Endothelial cell of umbilical vein (primary cell): ENCODE data around the gene PTGIR. TPM values are rescaled to one million over a fixed set of nuclear protein-coding genes. Genes with fewer than 3 reads are reported as not detected.

Experiments used
- BruUV-seq: library from RNA; stranded (reverse); fragments of 400-500 nt; replicated peaks from 2 replicates; lab custom pipeline; 2021; lab: Mats Ljungman, UMichigan
- CTCF ChIA-PET: fragments of 300-600, 350-600 bp; sonication (Branson Sonifier 250); formaldehyde crosslinking; loops from one replicate; lab custom pipeline; 2021; ENCODE audit warnings: antibody characterized with exemption, inconsistent platforms; lab: Charles Lee
- POLR2A ChIA-PET: fragments of 300-600, 350-600 bp; sonication (Branson Sonifier 250); formaldehyde crosslinking; loops from one replicate; lab custom pipeline; 2021; ENCODE audit warnings: antibody characterized with exemption, inconsistent platforms; lab: Charles Lee
- DNase-seq: peaks from one replicate; pipeline ENCODE4 v3.0.0-alpha.2; 2011; ENCODE audit warnings: low read depth, low spot score
- FAIRE-seq: peaks from 2 replicates; lab custom pipeline; 2011; peaks lifted over from hg19 to GRCh38; lab: Jason Lieb, UNC
- H2AFZ ChIP-seq: 2 replicates; pipeline ENCODE4 v1.6.0; 2012; ENCODE audit warnings: low read depth, low read length, control low read depth, inconsistent platforms
- H3K27ac ChIP-seq: 2 replicates; pipeline ENCODE4 v1.5.1; 2011; ENCODE audit warnings: low read depth, mild to moderate bottlenecking, control low read depth, low read length, moderate library complexity; ENCODE audit not compliant: insufficient read depth
- H3K27me3 ChIP-seq, 2 experiments: 2 replicates each; pipeline versions ENCODE4 v1.6.0 to v1.6.1; 2011; ENCODE audit warnings: low read length in 2 of 2, mixed read lengths in 1 of 2; ENCODE audit not compliant: control insufficient read depth in 2 of 2, insufficient read depth in 2 of 2
- H3K36me3 ChIP-seq, 2 experiments: 2 replicates in 1 of 2; 3 replicates in 1 of 2; pipeline ENCODE4 v1.5.1; 2011; ENCODE audit warnings: low read length in 2 of 2, mild to moderate bottlenecking in 1 of 2, moderate library complexity in 1 of 2; ENCODE audit not compliant: control insufficient read depth in 2 of 2, insufficient read depth in 2 of 2; ENCODE audit errors: extremely low read depth in 1 of 2
- H3K4me1 ChIP-seq: 3 replicates; pipeline ENCODE4 v1.5.1; 2011; ENCODE audit warnings: mild to moderate bottlenecking, low read length; ENCODE audit not compliant: control insufficient read depth, insufficient read depth; ENCODE audit errors: extremely low read depth
- H3K4me2 ChIP-seq: 2 replicates; pipeline ENCODE4 v1.6.1; 2011; ENCODE audit warnings: low read length, control low read depth, mixed read lengths; ENCODE audit not compliant: insufficient read depth
- H3K4me3 ChIP-seq, 3 experiments: fragments of 200-600 bp in 1 of 3; sonication (generic), shearing (Covaris generic) in 1 of 3; replicated peaks in 1 of 3; 2 replicates each; pipeline ENCODE4 v1.5.1; 2011 to 2016; ENCODE audit warnings: control low read depth in 3 of 3, low read length in 3 of 3, mild to moderate bottlenecking in 2 of 3, inconsistent platforms in 1 of 3, low read depth in 1 of 3, moderate library complexity in 1 of 3; ENCODE audit not compliant: insufficient read depth in 1 of 3
- H3K79me2 ChIP-seq: 2 replicates; pipeline ENCODE4 v1.6.0; 2012; ENCODE audit warnings: low read length, inconsistent platforms; ENCODE audit not compliant: control insufficient read depth, insufficient read depth
- H3K9ac ChIP-seq: replicated peaks from 2 replicates; pipeline ENCODE3; 2011; ENCODE audit warnings: low read length, control low read depth; ENCODE audit not compliant: insufficient read depth; ENCODE audit errors: extremely low read depth
- H3K9me1 ChIP-seq: replicated peaks from 3 replicates; pipeline ENCODE4 v1.6.0; 2011; ENCODE audit warnings: mild to moderate bottlenecking, low read length; ENCODE audit not compliant: control insufficient read depth, insufficient read depth; ENCODE audit errors: extremely low read depth
- H3K9me3 ChIP-seq: replicated peaks from 2 replicates; pipeline ENCODE4 v1.5.1; 2012; ENCODE audit warnings: low read length, inconsistent platforms; ENCODE audit not compliant: control insufficient read depth, insufficient read depth
- H4K20me1 ChIP-seq: replicated peaks from 2 replicates; pipeline ENCODE3; 2011; ENCODE audit warnings: mild to moderate bottlenecking, low read length; ENCODE audit not compliant: control insufficient read depth, insufficient read depth; ENCODE audit errors: extremely low read depth
- EZH2 ChIP-seq: IDR thresholded peaks from 2 replicates; pipeline ENCODE4 v1.6.1; 2012; ENCODE audit warnings: borderline replicate concordance, low read depth, mild to moderate bottlenecking, moderate library complexity, low read length, inconsistent platforms; ENCODE audit not compliant: severe bottlenecking
- FOS ChIP-seq: IDR thresholded peaks from 2 replicates; pipeline ENCODE4 v1.6.1; 2011; ENCODE audit warnings: mild to moderate bottlenecking, low read length, moderate library complexity, borderline replicate concordance; ENCODE audit not compliant: insufficient read depth
- GATA2 ChIP-seq: IDR thresholded peaks from 2 replicates; pipeline ENCODE4 v1.7.0; 2011; ENCODE audit warnings: low read depth, mild to moderate bottlenecking, moderate library complexity, mixed read lengths, low read length; ENCODE audit not compliant: insufficient read length, insufficient read depth
- JUN ChIP-seq: IDR thresholded peaks from 2 replicates; pipeline ENCODE4 v1.6.1; 2011; ENCODE audit warnings: borderline replicate concordance, low read depth; ENCODE audit not compliant: insufficient read length, insufficient read depth
- MAX ChIP-seq: IDR thresholded peaks from 2 replicates; pipeline ENCODE4 v1.6.1; 2011; ENCODE audit not compliant: insufficient read depth, insufficient read length
- MYC ChIP-seq: IDR thresholded peaks from one replicate; pipeline ENCODE4 v1.6.1; 2011; ENCODE audit warnings: mild to moderate bottlenecking, low read depth, low read length
- POLR2A ChIP-seq: IDR thresholded peaks from 2 replicates; pipeline ENCODE4 v1.6.1; 2012; ENCODE audit warnings: low read depth, mild to moderate bottlenecking, control low read depth, low read length
- POLR2AphosphoS5 ChIP-seq: IDR thresholded peaks from 2 replicates; pipeline ENCODE4 v1.6.1; 2012; ENCODE audit warnings: low read depth, mild to moderate bottlenecking, control low read depth, low read length, moderate library complexity; ENCODE audit not compliant: insufficient read depth
- dilution Hi-C: fragments of 300-500 bp; cut with MboI; formaldehyde crosslinking; loops from one replicate; pipeline ENCODE4 v1.15.0; 2019; ENCODE audit warnings: low sequenced_read_pairs; ENCODE audit not compliant: extremely low pct_ligation_motif_present
- intact Hi-C: fragments of 100-400 bp; cut with micrococcal nuclease; formaldehyde crosslinking; loops from one replicate; pipeline ENCODE4 v1.10.0; 2022
- polyA plus RNA-seq, 4 experiments: library from polyadenylated mRNA; depleted of rRNA in 3 of 4; stranded (reverse) in 3 of 4; unstranded in 1 of 4; fragments of >200 nt; gene quantifications; 2 replicates each; pipeline versions ENCODE4 v1.2.1 to v1.2.3, GENCODE V29; 2011 to 2012; ENCODE audit warnings: missing spikeins in 1 of 4
- total RNA-seq: library from RNA; stranded (reverse); gene quantifications from 2 replicates; pipeline ENCODE4 v1.2.3, GENCODE V29; 2021
- TF ChIP-seq, protein P1 (sequence below), 2 donors: IDR thresholded peaks; 1 replicate in 1 of 2; 2 replicates in 1 of 2; pipeline ENCODE4 v1.5.1; 2011; ENCODE audit warnings: low read length in 2 of 2, mild to moderate bottlenecking in 2 of 2, moderate library complexity in 2 of 2, control low read depth in 1 of 2, inconsistent platforms in 1 of 2, low read depth in 1 of 2; ENCODE audit not compliant: insufficient read depth in 1 of 2; ENCODE audit errors: extremely low read depth in 1 of 2

PTGIR gene
- total and polyA plus RNA-seq, 2 donors (not counting 3 experiments of a cell fraction or from before 2014, with no cell fraction given) = 0.55 to 2.7 TPM

GRCh38 chr19:46574533-46574932 is 50.4 kb downstream of the PTGIR start:
- no peaks in the 10 kb centered on the region for H3K27me3 ChIP-seq
- H3K9me3 ChIP-seq = no peaks in the 10 kb centered on the region
- FAIRE-seq = no peak
- no peaks in the 10 kb centered on the region for H4K20me1 ChIP-seq
- no peaks in the 10 kb centered on the region for H3K36me3 ChIP-seq
- TF ChIP-seq FOS = no peak
- TF ChIP-seq POLR2AphosphoS5 = no peak
- no peak for TF ChIP-seq JUN
- TF ChIP-seq POLR2A = no peak
- TF ChIP-seq EZH2 = no peak
- TF ChIP-seq GATA2 = no peak
- no peak for TF ChIP-seq MYC
- TF ChIP-seq, protein P1, sequence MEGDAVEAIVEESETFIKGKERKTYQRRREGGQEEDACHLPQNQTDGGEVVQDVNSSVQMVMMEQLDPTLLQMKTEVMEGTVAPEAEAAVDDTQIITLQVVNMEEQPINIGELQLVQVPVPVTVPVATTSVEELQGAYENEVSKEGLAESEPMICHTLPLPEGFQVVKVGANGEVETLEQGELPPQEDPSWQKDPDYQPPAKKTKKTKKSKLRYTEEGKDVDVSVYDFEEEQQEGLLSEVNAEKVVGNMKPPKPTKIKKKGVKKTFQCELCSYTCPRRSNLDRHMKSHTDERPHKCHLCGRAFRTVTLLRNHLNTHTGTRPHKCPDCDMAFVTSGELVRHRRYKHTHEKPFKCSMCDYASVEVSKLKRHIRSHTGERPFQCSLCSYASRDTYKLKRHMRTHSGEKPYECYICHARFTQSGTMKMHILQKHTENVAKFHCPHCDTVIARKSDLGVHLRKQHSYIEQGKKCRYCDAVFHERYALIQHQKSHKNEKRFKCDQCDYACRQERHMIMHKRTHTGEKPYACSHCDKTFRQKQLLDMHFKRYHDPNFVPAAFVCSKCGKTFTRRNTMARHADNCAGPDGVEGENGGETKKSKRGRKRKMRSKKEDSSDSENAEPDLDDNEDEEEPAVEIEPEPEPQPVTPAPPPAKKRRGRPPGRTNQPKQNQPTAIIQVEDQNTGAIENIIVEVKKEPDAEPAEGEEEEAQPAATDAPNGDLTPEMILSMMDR (IDR thresholded peaks at IDR 0.05; ENCODE audit: extremely low read depth in 1 of 2, insufficient read depth in 1 of 2, low read depth in 1 of 2, low read length in 2 of 2) = no peak
- no peak for TF ChIP-seq MAX
- H3K9ac ChIP-seq = no peak overlapping the region
- BruUV-seq = no TSS peak
- no peaks in the 10 kb centered on the region for H3K4me1 ChIP-seq
- no peak overlapping the region for H2AFZ ChIP-seq
- no peak overlapping the region for H3K27ac ChIP-seq
- H3K4me3 ChIP-seq = no peak overlapping the region
- intact Hi-C loops (no loop called here), dilution Hi-C loops (no loop called here)
- no peak overlapping the region for H3K4me2 ChIP-seq
- no peaks in the 10 kb centered on the region for H3K9me1 ChIP-seq
- H3K79me2 ChIP-seq = no peaks in the 10 kb centered on the region
- DNase-seq = no peak
- POLR2A ChIA-PET = no interaction called here
- CTCF ChIA-PET = interaction anchor here (0.9 to 1.1 kb wide), 2 partner anchors 49 to 59 kb away, joined by 3 read pairs; no protein-coding TSS in a partner anchor
